HG02623 (cell line): ENCODE measurements around the gene MT1G.
A peak's percentile ranks its signal among the peaks of the same experiment; 100 is the strongest.
"Not testable (repeated sequence)": the region's sequence is repeated elsewhere in the genome, so short reads cannot be mapped to it uniquely, and the experiment has no call there.

Source experiments
- ATAC-seq: cut with Tn5 transposase; IDR thresholded peaks from one replicate; pipeline ENCODE4 v1.9.1; 2021; ENCODE audit warnings: moderate library complexity; ENCODE audit not compliant: unreplicated experiment

The MT1G gene

DNA sequence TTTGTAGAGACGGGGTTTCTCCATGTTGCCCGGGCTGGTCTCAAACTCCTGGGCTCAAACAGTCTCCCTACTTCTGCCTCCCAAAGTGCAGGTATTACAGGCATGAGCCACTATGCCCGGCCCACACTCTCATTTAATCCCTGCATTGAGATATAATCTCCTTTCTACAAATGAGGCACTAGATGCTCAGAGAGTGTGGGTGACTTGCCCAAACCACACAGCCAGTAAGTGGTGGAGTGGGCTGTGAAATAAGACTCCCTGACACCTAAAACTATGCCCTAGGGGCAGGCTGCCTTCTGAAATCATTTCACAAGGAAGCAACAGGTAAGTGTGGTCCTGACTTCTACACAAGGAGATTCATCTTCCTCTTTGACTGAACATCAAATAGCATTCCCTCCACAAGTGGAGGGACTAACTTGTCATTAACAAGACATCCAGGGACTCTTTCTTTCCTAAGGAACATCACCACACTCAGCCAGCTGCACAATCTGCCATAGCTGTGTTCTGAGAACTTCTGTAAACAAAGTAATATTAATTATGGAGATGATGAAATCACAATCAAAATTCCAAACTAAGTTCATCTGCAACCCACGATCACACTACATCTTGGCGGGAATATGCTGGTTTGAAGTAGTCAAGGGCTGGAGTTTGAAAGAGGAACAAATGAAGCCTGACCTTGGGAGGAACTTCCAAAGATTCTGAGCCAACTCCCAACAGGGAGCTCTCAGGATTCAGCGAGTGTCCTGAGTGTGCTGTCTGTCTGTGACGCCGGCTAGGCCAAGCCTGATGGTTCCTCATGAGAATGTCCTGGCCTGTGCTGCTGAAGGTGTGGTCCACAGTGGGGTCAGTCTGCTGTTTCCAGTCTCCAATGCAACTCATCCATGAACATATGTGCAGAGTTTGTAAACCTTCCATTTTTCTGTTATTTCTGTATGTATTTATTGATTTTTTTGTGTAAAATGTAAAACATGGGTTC, 2.3 kb downstream of the MT1G start:
- not testable (repeated sequence) for ATAC-seq

DNA sequence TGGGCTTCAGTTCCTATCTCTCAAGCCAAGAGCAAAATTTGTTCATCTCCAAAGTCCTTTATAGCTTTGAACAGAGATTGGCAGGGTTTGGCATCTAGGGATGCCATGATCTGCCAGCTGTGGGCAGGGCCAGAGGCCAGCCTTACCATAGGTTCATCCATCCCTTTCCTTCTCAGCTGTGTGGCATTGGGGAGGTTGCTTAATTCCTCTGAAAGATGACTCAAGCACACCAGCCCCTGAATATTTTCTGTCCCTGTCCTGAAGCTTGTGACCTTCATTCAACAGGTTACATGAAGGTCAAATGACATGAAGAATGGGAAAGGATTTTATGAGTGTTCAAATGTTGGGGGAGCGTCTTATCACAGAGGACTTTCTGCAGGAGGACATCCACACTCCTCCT, 3.4 kb downstream of the MT1G start:
- no peak for ATAC-seq

DNA sequence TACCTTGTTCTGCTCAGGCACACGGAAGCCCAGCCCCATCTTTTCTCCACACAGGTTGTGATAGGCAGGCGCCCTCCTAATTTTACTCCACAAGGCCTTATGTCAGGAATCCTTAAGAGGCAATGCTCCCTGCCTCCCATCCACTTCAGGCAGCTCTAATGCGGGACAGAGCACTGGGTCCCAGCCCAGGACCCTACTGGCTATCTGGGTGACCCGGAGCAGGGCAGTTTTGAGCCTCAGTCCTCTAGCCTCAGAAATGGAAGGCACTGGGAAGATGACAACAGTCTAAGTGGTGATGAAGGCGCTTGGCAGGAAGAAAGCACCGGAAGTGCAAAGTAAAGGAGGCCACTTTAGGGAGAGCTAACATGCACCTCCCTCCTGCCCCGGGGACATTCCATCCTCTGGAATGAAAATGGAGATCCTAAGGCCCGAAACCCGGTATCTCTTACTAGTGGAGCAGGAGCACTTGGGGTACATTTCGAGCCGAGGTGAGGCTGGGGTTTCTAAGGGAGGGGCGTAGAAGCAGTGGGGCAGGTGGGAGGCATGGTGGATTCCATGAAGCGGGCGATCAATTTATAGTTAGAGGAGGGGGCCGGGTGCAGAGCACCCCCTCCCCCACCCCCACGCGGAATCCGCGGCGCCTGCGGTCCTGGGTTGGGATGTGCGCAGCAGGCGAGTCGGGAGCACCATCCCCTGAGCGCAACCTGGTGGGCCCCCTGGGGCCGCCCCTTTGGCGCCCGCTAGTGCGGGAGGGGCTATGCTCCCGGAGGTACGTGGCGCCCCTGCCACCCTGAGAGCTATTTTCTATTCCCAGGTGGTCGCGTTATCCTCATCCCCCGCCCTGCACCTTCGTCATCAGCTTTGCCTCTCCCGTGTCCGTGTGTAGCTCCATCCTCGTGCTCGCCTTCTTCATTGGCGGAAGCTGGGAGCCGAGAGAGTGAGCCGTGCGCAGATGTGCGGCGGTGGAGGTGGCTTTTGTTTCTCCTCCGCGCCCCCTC, 5.2 kb downstream of the MT1G start:
- ATAC-seq, result no peak

DNA sequence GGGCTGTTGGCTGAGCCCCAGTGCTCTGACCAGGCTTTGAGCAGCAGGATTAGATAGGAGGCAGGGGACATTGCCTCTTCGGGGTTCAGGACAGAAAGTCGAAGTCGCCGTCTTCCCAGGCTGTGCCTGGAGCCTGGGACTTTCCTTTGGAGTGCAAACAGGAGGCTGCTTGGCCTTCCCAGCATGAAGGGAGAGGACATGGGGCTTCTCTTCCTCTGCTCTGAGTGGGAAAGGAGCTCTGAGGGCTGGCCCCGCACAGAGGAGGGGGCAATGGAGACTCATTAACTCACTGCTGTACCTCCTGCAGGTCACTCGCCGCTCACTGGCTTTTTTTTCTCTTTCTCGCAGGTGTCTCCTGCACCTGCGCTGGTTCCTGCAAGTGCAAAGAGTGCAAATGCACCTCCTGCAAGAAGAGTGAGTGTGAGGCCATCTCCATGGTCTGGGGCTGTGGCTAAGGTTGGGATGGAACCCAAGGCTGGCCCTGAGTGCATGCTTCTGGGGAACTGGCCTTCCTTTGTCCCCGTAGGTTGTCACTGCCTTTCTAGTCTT, 9.5 kb downstream of the MT1G start:
- no peak for ATAC-seq

DNA sequence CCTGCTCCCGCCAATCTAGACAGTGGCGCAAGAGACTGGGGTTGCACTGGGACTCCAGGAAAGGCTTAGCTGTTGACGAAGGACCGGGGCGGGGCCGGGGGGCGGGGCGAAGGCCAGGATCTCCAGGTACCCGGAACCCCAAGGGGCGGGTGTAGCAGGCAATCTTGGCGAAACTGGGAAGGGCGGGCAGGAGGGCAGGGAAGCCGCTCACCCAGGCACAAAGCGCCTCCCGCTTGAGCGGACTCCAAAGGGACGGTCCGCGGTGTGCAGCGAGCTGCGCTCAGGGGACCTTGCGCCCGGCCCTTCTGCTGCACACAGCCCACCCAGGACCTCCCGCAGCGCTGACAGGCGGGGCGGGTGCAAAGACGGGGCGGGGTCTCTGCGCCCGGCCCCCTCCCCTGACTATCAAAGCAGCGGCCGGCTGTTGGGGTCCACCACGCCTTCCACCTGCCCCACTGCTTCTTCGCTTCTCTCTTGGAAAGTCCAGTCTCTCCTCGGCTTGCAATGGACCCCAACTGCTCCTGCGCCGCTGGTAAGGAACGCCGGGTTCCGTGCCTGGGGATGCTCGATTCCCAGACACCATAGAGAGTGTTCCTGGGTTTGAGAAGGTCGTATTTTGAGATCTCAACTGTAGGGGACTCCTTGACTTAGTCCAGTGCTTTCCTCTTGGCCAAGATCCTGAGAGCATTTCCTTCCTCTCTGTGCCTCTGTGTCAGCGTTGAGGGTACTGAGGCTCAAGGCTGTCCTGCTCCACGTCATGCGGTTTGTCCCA, 10.1 kb downstream of the MT1G start, which contains the start of gene MT1F:
MT1F (plus strand) TSS at position 405 of the 772 bp plus-strand sequence; CDS start at position 505, 100 bp downstream.
- ATAC-seq, result no peak

DNA sequence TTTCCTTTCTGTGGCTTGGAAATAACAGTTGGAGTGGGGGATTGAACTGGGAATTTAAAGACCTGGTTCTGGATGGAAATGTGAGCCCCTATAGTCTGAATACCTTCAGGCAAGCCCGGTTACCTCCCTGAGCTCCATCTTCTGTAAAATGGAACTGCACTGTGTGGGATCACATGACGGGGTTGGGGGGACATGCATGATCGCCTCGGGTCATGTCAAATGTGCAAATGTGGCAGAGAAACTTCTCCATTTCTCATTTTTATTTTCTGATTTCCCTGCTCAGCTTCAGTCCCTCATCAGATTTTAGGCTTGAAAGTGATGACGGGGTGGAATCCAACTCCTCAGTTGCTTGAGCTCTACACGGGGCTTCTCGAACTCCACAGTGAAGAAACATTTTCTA, 14.6 kb downstream of the MT1G start:
- ATAC-seq, result no peak

DNA sequence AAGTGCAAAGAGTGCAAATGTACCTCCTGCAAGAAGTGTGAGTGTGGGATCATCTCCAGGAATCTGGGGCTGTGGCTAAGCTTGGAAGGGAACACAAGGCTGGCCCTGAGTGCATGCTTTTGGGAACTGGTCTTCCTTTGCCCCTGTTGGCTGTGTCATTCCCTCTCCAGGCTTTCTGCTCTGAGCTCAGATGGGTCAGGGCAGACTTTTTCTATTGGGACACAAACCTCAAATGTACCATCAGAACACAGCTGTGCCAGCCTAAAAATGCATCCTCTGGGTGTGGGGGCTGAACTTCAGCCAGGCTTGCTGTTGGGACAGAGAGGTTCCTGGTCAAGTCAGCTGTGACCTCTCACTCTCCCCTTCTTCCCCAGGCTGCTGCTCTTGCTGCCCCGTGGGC, 15.3 kb downstream of the MT1G start:
- ATAC-seq, result no peak

DNA sequence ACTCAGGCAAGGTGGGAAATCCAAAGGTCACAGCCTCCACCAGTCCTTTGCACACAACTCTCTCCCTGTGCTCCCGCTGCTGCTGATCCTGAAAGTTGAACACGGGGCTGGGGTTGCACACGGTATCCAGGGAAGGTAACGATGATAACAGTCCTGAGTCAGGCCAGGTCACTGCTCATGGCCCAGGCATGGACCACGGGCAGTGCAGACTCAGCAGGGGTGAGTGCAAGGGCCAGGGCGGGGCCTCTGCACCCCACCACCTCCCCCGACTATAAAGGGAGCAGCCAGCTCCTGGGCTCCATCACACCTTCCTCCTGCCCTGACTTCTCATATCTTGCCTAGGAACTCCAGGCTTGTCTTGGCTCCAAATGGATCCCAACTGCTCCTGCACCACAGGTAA, 16.3 kb downstream of the MT1G start, which contains the start of gene MT1B:
MT1B (plus strand) TSS at position 301 of the 400 bp plus-strand sequence; CDS start at position 369, 68 bp downstream.
- ATAC-seq, result no peak

DNA sequence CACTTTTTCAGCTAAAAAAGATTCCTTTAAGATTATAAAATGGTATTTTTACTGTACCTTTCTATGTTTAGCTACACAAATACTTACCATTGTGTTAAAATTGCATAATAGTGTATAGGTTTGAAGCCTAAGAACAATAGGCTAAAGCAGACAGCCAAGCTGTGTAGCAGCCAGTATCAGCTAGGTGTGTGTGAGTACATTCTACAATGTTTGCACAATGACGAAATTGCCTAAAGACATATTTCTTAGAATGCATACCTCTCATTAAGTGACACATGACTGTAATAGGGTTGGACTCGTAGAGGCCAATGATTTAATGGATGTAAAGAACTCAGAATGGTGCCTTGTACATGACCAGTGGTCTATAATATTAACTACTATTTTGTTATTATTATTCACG, 18.0 kb downstream of the MT1G start:
- ATAC-seq, result no peak

DNA sequence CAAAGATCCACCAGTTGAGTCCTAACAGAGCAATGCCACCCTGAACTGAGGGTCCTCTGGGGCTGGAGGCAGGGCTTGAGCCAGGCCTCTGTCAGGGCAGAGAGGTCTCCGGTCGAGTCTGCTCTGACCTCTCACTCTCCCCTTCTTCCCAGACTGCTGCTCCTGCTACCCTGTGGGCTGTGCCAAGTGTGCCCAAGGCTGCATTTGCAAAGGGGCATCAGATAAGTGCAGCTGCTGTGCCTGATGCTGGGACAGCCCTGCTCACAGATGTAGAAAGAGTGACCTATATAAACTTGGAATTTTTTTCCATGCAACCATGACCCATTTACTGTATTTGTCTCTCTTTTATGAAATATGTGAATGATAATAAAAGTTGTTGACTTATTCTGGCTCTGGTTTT, 18.6 kb downstream of the MT1G start:
- no peak for ATAC-seq

DNA sequence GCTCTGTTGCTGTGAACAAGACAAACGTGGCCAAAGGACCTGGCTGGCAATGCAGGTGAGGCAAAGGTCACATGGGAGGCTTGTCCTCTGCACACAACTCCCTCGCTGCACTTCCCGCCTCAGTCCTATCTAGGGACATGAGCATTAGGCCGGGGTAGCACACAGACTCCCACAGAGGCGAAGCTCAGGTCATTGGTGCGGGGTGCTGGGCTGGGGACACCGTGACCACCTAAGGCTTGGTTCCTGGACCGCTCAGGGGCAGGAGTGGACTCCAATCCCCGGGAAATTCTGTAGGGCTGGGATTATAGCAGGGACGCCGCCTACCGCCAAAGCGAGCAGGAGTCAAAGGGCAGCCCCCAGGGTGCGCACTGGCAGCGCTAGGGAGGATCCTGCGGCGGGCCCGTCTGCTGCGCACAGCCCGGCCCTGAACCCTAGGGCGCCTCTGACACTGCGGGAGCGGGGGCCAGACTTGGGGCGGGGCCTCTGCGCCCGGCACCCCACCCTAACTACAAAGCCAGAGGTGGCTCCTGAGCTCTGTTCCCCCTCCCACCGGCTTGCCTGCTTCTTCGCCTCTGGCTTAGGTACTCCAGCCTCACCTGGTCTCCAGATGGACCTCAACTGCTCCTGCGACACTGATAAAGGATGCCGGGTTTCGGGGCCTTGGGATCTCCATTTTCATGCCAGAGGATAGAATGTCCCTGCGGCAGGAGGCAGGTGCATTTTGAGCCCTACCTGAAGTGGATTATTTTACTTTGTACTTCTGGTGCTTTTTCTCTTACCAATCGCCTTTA, 20.0 kb downstream of the MT1G start:
- ATAC-seq, result no peak

DNA sequence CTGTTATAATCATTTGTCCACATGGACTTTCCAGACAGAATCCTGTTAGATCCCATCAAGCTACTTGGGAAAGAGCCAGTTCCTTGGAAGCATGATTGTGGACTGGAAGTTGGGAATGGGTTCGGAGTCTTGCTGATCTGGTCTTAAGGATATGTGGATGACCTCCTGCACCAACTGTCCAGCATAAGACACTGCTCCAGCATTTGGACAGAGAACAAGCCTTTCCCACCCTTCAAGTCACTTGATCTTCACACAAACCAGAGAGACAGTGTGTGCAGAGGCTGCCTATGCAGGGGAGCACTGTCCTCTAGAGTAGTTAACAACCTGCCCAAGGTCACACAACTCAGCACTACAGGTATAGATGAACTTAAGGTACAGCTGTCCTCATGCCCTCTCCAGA, 22.0 kb downstream of the MT1G start:
- ATAC-seq, result no peak

DNA sequence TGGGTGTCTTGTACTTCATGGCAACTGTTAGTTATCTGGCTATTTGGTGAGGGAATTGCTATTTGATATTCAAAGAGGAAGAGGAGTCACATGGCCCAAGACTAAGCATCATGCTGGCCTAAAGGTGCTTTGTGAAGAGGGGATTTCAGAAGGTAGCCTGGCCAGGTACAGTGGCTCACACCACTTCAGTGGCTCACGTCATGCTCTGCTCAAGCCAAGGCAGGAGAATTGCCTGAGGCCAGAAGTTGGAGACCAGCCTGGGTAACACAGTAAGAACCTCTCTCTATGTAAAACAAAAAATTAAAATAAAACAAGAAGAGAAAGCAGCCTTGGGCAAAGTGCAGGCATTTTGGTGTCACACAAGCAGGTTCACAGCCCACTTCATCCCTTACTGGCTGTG, 22.6 kb downstream of the MT1G start:
- no peak for ATAC-seq

DNA sequence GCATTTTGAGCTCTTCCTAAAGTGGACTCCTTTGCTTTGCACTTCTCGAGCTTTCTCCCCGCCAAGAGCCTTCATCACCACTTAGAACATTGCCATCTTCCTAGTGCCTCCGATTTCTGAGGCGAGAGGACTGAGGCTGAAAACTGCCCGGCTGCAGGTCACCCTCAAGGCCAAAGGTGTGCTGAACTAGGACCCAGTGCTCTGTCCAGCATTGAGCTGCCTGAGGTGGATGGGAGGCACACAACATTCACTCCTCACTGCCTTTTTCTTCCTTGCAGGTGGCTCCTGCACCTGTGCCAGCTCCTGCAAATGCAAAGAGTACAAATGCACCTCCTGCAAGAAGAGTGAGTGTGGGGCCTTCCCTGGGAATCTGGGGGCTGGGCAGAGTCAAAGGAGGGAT, 24.0 kb downstream of the MT1G start:
- no peak for ATAC-seq

DNA sequence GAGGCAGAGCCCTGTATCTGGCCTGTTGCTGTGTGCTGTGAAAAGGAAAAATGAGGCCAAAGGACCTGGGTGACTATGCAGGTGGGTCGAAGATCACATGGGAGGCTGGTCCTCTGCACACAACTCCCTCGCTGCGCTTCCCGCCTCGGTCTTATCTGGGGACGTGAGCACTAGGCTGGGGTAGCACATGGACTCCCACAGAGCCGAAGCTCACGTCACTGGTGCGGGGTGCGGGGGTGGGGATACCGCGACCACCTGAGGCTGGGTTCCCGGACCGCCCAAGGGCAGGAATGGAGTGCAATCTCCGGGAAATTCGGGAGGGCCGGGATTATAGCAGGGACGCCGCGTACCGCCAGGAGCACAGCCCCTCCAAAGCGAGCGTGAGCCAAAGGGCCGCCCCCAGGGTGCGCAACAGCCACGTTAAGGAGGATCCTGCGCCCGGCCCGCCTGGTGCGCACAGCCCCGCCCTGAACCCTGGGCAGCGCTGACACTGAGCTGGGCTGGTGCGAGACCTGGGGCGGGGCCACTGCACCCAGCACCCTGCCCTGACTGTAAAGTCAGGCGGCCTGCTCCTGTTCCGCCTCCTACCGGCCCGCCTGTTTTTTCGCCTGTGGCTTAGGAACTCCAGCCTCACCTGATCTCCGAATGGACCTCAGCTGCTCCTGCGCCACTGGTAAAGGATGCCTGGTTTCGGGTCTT, 24.6 kb downstream of the MT1G start:
- ATAC-seq, result peak; percentile 47

DNA sequence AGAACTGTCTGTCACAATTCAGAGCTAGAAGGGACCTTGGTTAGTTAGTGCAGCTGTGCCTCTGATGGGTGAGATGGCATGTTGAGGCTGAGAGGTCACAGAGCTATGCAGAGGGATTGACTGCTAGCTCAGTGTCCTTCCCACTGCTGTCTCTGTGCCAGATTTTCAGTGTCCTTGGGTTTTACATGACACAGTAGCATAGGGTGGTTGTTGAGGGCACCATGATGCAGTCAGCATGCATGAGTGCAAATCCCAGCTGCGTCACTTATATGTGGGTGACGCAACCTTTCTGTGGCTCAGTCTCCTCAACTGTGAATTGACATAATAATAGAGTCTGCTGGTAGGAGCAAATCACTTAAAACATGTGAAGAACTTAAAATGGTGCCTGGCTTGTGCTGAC, 26.7 kb downstream of the MT1G start:
- ATAC-seq, result no peak

DNA sequence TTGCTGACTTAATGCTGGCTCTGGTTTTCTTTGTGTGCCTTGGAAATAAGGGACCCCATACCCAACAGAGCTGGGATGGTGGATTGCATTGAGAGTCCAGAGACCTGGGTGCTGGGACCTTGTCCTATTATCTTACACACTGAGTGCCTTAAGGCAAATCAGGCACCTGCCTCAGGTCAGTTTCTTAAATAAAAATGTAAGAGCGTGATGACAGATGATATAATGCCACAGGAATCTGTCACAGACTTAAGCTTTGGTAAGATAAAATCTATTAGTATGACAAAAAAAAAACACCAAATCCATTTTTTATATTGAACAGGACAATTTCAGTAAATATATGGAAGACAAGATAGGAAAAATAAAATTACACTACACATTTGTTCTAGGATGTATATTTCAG, 27.8 kb downstream of the MT1G start:
- ATAC-seq, result no peak

DNA sequence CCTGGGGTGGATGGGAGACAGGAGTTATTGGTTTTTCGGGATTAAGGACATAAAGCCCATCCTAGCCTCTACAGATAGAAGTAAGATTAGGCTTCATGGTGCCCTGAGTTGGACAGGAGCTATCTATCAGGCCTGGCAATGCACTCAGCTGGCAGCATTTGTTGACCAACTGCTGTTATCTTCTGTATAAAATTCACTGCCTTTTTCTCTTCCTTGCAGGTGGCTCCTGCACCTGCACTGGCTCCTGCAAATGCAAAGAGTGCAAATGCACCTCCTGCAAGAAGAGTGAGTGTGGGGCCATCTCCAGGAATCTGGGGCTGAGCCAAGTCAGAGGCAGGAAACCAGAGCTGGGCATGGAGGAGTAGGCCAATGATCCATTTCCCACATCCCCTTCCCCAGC, 28.8 kb downstream of the MT1G start:
- ATAC-seq, result no peak
